HG03520 (cell line): ENCODE measurements around the gene GPSM1.

Experiments
- ATAC-seq: cut with Tn5 transposase; IDR thresholded peaks from one replicate; pipeline ENCODE4 v1.9.1; 2021; ENCODE audit warnings: mild to moderate bottlenecking, moderate library complexity; ENCODE audit not compliant: unreplicated experiment

Gene GPSM1

GRCh38 chr9:136407911-136408310 is 80.6 kb downstream of the GPSM1 start:
- no peak for ATAC-seq
